ENCODE measurements around the gene CAST.

DNA sequence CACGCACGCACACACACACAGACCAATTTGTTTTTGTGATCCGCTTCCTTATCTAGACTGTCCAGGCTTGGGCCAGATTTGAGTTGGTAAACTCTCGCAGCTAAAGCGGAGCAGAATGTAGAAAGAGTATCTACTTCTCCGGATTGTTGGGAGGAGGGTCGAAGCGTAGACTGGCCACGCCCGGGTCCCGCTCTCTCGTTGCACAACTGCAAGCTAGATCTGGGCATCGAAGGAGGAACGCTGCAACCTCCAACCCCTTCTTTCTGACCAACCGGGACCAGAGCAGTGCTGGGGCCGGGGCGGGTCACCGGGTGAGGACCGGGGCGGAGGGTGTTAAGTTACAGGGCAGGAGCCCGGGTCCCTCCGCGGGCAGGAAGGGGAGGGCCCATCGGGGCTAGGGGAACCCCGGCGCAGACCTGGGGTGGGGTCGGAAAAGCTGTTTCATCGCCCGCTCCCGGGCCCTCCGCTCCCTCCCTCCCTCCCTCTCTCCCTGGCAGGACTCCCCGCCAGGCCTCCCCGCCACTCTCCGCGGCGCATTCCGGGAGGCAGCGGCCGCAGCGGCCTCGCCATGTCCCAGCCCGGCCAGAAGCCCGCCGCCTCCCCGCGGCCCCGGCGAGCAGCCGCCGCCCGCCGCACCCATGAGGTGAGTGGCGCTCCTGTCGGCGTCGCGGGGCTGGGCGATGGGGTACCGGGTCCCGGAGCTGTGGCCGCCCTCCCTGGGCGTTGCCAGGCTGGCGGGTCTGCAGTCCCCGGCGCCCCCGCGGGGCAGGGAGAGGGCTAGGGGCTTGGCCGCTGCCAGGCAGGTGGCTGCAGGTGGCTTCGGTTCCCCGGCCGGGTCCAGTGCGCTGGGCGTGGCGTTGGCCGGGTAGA lies at the start of gene CAST:
- TF ChIP-seq CTCF (IDR thresholded peaks at IDR 0.05) (no peak), POLR2A (IDR thresholded peaks at IDR 0.05) (no peak), EP300 (IDR thresholded peaks at IDR 0.05) (peak; percentile 45)
